GM21360 (cell line): ENCODE measurements around the gene MB.
"Not testable (repeated sequence)": the region's sequence is repeated elsewhere in the genome, so short reads cannot be mapped to it uniquely, and the experiment has no call there.

ENCODE experiments used
- ATAC-seq: cut with Tn5 transposase; IDR thresholded peaks from one replicate; pipeline ENCODE4 v1.9.1; 2021; ENCODE audit warnings: mild to moderate bottlenecking, moderate library complexity; ENCODE audit not compliant: unreplicated experiment

MB gene

DNA sequence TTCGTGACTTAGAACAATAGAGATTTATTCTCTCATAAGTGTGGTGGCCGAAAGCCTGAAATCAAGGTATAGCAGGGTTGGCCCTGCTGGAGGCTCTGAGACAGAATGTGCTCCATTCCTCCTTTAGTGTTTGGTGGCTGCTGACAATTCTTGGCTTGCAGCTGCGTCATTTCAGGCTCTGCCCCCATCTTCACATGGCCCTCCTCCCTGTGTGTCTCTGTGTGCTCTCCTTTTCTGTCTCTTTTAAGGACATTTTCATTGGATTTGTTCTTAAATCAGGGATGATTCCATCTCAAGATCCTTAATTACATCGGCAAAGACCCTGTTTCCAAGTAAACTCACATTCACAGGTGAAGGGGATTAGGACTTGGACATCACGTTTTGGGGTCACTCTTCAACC, 20.9 kb upstream of the MB start:
- ATAC-seq: no peak

- no peak for ATAC-seq
Measured at GRCh38 chr22:35637254-35637653, 20.1 kb upstream of the MB start.

DNA sequence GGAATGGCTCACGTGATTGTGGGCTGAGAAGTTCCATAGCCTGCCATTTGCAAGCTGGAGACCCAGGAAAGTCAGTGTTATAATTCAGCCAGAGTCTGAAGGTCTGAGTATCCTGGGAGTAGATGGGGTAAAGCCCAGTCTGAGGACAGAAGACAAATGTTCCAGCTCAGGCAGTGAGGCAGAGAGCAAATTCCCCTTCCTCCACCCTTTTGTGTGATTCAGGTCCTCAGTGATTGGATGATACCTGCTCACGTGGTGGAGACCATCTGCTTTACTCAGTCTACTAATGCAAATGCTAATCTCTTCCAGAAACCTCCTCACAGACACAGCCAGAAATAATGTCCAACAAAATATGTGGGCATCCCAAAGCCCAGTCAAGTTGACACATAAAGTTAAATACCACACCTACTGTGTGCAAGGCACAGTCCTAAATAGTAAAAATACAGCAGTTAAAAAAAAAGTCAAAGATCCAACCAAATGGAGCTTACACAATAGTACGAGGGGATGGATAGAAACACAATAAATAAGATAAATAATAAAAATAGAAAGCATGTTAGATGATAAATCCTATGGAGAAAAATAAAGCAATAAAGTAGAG, 17.9 kb upstream of the MB start:
- no peak for ATAC-seq

- no peak for ATAC-seq
Measured at GRCh38 chr22:35634015-35634414, 16.9 kb upstream of the MB start.

DNA sequence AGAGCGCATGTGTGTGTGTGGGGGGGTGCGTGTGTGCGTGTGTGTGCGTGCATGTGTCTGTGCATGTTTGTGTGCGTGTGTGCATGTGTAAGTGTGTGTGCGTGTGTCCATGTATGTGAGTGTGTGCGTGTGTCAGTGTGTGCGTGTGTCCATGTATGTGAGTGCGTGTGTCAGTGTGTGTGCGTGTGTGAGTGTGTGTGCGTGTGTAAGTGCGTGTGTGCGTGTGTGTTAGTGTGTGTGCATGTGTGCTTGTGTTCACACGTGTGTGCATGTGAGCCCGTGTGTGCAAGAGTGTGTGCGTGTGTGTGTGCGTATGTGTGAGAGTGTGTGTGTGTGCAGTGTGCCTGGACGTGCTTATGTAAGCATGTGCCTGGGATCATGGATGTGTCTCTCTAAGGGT, 16.4 kb upstream of the MB start:
- ATAC-seq: no peak

GRCh38 chr22:35632935-35633334, 15.8 kb upstream of the MB start:
- ATAC-seq: no peak

DNA sequence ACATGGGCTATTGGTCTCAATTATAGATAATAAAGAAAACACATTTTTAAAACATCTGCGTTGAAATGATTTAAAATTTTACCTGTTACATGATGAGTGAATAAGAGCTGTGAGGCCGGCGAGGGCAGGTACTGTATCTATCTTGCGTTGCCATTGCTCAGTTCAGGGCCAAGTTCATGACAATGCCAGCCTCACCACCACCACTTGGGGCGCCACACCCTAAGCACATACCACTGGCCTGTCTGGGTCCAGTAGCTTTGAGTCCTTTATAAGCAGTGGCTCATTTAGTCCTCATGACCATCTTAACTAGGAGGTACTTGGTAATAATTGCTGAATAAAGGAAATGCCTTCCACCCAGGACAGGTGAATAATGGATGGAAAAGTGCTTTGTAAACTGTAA, 14.5 kb upstream of the MB start:
- no peak for ATAC-seq

GRCh38 chr22:35630891-35631290, 13.8 kb upstream of the MB start:
- ATAC-seq: no peak

DNA sequence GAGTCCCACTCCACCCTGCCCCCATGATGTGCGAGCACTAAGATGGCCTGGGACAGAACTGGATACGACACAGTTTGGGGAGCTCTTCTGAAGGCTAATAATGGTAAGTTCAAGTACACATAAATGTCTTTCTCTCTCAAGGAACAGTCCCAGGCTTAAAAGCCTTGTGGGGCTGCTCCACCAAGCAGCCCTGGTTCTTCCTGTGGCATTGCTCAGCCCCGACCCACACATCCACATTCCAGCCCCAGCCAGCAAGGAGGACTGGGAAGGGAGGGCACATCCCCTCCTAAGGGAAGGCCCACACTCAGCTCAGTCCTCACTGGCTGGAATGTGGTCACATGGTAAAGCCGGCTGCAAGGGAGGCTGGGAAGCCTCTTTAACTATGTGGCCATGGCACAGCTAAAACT, 13.3 kb upstream of the MB start:
- ATAC-seq: no peak

DNA sequence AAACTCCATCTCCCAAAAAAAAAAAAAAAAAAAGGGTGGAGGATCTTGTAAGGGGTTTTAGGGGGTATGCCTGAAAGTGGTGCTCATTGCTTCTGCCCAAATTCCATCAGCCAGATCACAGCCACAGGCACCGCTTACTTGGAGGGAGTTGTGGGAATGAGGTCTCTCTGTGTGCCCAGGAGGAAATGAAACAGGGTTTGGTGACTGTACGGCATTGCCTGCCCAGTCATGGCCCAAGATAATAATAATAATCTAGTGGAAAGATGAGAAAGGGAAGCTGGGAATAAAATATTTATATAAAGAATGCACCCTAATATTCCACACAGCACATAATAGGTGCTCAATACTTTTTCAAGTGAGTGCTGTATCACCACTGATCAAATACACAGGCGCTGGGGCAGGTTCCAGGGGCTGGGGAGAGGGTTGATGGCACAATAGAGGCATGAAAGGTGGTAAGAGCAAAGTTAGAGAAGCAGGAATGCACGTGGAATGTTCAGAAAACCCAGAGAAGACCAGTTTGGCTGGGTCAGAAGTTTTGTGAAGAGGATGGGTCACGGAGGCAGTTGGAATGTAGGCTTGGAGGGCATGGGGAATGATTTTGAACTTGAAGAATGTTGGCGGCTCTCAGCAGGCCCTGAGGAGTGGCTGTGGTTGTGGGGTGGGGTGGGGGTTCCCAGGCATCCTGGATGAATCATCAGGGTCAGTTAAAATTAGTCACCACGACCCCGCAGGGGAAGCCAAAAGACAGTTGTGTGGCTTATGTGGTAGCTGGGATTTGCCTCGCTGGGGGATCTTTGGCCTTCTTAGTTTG, 12.5 kb upstream of the MB start:
- no peak for ATAC-seq

GRCh38 chr22:35628732-35629131, 11.6 kb upstream of the MB start:
- no peak for ATAC-seq

- ATAC-seq: no peak
Measured at GRCh38 chr22:35627267-35628041, 10.3 kb upstream of the MB start.

GRCh38 chr22:35625763-35626432, 8.8 kb upstream of the MB start:
- no peak for ATAC-seq

DNA sequence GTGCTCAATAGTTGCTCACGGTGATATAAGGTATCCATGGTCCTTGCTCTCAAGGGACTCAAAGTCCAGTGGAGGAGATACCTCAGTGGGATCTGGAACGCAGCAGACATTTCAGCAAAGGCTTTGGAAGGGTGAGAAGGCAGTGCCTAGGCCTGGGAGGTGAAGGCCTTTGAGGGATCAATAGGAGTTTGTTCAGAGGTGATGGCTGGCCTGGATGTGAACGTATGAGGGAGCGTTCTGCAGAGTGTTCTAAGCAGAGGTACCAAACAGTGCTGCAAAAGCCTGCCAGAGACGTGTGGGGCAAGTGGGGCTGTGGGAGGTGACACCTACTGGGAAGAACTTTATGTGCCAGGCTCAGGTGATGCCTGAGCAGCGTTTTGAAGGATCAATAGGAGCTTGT, 7.4 kb upstream of the MB start:
- no peak for ATAC-seq

DNA sequence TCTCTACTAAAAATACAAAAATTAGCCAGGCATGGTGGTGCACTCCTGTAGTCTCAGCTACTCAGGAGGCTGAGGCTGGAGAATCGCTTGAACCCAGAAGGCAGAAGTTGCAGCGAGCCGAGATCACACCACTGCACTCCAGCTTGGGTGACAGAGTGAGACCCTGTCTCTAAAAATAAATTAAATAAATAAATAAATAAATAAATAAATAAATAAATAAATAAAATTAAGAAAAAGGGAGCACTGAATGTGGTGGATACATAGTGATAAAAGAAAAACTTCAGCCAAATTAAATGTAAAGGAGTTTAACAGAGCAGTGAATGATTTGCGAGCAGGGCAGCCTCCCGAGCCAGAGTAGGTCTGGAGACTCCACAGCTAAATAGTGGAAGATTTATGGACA, 6.8 kb upstream of the MB start:
- ATAC-seq: not testable (repeated sequence)

GRCh38 chr22:35622191-35622913, 5.2 kb upstream of the MB start:
- no peak for ATAC-seq

DNA sequence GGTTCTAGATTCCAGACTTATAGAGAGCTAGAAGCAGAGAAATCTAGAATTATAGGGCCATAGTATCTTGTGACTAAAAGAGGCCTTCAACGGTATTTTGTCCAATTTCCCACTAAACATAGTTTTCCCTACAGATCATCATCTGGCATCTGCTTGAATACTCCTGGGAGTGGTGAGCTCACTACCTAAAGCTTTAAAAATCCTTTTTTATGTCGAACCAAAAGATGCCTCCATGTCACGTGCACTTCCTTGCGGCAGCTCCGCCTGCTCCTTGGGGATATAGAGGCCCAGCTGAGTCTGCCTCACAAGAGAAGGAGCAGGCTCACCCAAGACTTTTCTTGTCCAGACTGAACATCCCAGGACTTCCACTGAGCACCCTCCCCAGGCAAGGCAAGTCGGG, 4.3 kb upstream of the MB start:
- ATAC-seq: no peak

- no peak for ATAC-seq
Measured at GRCh38 chr22:35620624-35621251, 3.6 kb upstream of the MB start.

DNA sequence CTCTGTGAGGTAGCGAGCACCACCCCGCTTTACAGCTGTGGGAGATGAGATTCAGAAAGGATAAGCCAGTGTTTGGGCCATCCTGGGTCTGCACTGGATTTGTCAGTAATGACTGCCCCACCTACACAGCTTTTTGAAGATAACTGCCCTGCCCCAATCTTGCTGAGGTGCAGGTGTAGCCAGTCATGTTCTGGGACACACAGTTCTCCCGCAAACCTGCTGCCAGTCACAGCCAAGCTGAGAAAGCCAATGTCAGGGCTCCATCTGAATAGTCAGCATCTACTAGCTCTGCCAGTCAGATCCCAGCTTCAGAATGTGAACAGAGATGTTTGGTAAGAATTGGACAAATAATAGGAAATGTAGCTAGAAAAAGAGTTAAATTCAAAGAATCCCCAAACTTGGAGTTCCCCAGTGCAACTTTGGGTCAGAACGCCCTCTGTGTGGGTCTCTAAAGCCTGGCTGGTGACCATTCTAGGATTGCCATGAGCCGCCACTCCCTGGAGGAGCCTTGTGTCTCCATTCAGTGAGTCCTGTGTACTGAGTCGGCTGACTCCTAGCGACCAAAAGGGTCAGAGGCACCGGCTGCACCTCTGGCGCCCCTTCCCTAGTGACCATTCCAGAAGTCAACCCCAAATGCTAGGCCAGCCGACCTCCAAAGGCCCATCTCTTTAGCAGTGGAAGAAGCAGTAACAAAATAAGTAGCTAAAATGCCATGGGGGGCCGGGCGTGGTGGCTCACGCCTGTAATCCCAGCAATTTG, 2.4 kb upstream of the MB start:
- ATAC-seq: no peak
